ENCODE data around the gene SMG6. TPM values are rescaled to one million over a fixed set of nuclear protein-coding genes. Genes with fewer than 3 reads are reported as not detected.

SMG6 gene
- total and polyA plus RNA-seq, 2 experiments from 2014 or later = 11.9 to 19.9 TPM

DNA sequence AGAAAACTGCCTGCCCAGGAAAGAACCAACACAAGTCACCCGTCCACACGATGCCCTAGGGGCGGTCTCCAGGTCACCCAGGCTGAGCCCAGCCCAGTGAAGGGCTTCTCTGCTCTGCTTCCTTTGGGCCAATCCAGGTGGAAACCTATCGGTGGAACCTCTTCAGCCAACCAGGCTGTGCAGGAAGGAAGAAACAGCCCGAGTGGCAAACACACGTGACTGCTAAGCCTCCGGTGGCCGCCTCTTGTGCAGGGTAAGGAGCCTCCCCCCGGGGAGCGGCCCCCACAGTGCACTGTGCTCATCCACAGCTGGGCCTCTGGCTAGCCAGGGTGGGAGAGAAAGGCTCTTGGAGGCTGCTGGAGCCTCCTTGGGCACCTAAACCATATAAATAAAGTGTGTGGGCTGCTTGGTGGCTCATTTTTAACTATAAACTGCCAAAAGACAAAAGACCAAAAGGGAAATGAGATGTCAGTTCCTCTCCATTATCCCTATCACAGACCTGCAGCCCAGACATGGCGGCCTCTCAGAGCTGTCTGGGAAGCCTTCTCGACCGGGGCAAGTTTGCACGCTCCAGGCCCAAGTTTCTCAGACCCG, 280.8 kb downstream of the SMG6 start:
- Histone ChIP-seq H3K27me3 (peaks cover 82% of the 10 kb centered on the region), H4K20me1 (ENCODE audit: insufficient read depth, poor library complexity, severe bottlenecking) (no peaks in the 10 kb centered on the region), H2AFZ (no peak overlapping the region), H3K9me2 (replicated peaks; ENCODE audit: insufficient read depth) (no peaks in the 10 kb centered on the region), H3K9me3 (ENCODE audit: low read depth) (no peaks in the 10 kb centered on the region), H3K27ac (no peak overlapping the region), H3K36me3 (replicated peaks; ENCODE audit: insufficient read depth, low read depth) (no peaks in the 10 kb centered on the region), H3K4me1 (ENCODE audit: insufficient read depth) (peaks cover 16% of the 10 kb centered on the region), H3K4me3 (no peak overlapping the region), H3K79me2 (no peaks in the 10 kb centered on the region), H3K4me2 (no peak overlapping the region)
- TF ChIP-seq EZH2phosphoT487 (IDR thresholded peaks at IDR 0.05; ENCODE audit: low read depth, severe bottlenecking, unreplicated experiment) = no peak
- TF ChIP-seq CTCF (IDR thresholded peaks at IDR 0.05; ENCODE audit: poor library complexity) = no peak
- TF ChIP-seq EZH2 (IDR thresholded peaks at IDR 0.05; ENCODE audit: borderline replicate concordance) = no peak
- DNase-seq (ENCODE audit: low spot score) = no peak
- 88% methylated on average over 15 of the region's 15 CpGs for WGBS (ENCODE audit: low lambda C conversion rate, missing lambda C conversion rate)

DNA sequence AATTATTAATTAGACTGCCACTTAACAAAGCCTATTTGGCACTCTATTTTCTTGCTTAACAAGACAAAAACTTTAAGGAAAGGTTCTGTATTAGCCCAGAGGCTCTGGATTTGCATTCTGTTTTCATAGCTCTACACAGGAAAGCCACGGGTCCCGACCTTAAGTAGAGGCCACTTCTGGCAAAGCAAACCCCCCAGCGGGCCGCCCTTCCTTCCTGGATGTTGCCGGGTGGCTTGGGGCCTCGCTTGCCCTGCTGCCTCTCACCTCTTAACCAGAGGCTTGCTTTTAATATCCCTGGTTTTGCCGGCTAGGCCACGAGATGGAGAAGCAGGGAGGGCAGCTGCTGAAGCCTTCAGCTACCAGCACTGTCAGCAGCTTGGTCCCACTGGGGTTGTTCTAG, 282.9 kb downstream of the SMG6 start:
- 71% methylated on average over 8 of the region's 8 CpGs for WGBS (ENCODE audit: low lambda C conversion rate, missing lambda C conversion rate)
- no peak overlapping the region for H3K27ac ChIP-seq

DNA sequence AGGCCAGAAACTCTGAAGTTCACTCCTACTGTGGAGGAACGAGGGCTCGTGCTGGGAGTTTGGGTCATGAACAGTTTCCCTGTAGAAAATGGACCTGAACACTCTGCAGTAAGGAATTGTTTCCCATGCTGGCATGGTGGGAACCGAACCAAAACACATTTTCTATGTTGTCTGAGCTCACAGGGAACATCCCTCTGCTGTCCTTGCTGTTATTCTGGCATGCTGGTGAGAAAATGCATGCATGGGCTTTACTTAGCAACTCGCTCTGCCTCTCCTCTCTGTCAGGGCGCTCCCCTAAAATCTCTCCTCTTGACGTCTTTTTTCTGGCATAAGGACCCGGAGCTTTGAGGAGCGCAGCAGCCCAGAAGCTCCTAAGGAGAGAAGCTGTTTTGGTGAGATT, 283.9 kb downstream of the SMG6 start:
- no peak for DNase-seq (ENCODE audit: low spot score)
- no peak overlapping the region for H2AFZ ChIP-seq
- H3K9me2 ChIP-seq (replicated peaks; ENCODE audit: insufficient read depth) = no peaks in the 10 kb centered on the region
- no peak overlapping the region for H3K27ac ChIP-seq
- no peaks in the 10 kb centered on the region for H4K20me1 ChIP-seq (ENCODE audit: insufficient read depth, poor library complexity, severe bottlenecking)
- TF ChIP-seq EZH2phosphoT487 (IDR thresholded peaks at IDR 0.05; ENCODE audit: low read depth, severe bottlenecking, unreplicated experiment) (no peak), EZH2 (IDR thresholded peaks at IDR 0.05; ENCODE audit: borderline replicate concordance) (no peak), CTCF (IDR thresholded peaks at IDR 0.05; ENCODE audit: poor library complexity) (no peak)
- H3K4me2 ChIP-seq = no peak overlapping the region
- no peaks in the 10 kb centered on the region for H3K79me2 ChIP-seq
- peaks cover 59% of the 10 kb centered on the region for H3K27me3 ChIP-seq
- peaks cover 9% of the 10 kb centered on the region for H3K4me1 ChIP-seq (ENCODE audit: insufficient read depth)
- WGBS (ENCODE audit: low lambda C conversion rate, missing lambda C conversion rate) = 77% methylated on average over 8 of the region's 8 CpGs
- H3K9me3 ChIP-seq (ENCODE audit: low read depth) = no peaks in the 10 kb centered on the region
- no peak overlapping the region for H3K4me3 ChIP-seq
- no peaks in the 10 kb centered on the region for H3K36me3 ChIP-seq (replicated peaks; ENCODE audit: insufficient read depth, low read depth)

More for the DNA sequence above, 282.9 kb downstream of the SMG6 start:
- no peaks in the 10 kb centered on the region for H4K20me1 ChIP-seq (ENCODE audit: insufficient read depth, poor library complexity, severe bottlenecking)
- no peaks in the 10 kb centered on the region for H3K36me3 ChIP-seq (replicated peaks; ENCODE audit: insufficient read depth, low read depth)
- peaks cover 67% of the 10 kb centered on the region for H3K27me3 ChIP-seq
- no peak for DNase-seq (ENCODE audit: low spot score)
- no peaks in the 10 kb centered on the region for H3K79me2 ChIP-seq
- H2AFZ ChIP-seq = no peak overlapping the region
- H3K9me3 ChIP-seq (ENCODE audit: low read depth) = no peaks in the 10 kb centered on the region
- TF ChIP-seq EZH2phosphoT487 (IDR thresholded peaks at IDR 0.05; ENCODE audit: low read depth, severe bottlenecking, unreplicated experiment) = no peak
- TF ChIP-seq EZH2 (IDR thresholded peaks at IDR 0.05; ENCODE audit: borderline replicate concordance) = no peak
- TF ChIP-seq CTCF (IDR thresholded peaks at IDR 0.05; ENCODE audit: poor library complexity) = no peak
- no peak overlapping the region for H3K4me3 ChIP-seq
- peaks cover 14% of the 10 kb centered on the region for H3K4me1 ChIP-seq (ENCODE audit: insufficient read depth)
- H3K9me2 ChIP-seq (replicated peaks; ENCODE audit: insufficient read depth) = no peaks in the 10 kb centered on the region
- no peak overlapping the region for H3K4me2 ChIP-seq

Data from hepatocyte (in vitro differentiated cells).